Esophagus squamous epithelium (tissue), 5 donors: Measurements from ENCODE around the gene PARD3B. TPM values are rescaled to one million over a fixed set of nuclear protein-coding genes. Genes with fewer than 3 reads are reported as not detected.

Source experiments
- DNase-seq: peaks from one replicate; lab custom pipeline; 2025; lab: John Stamatoyannopoulos, UW
- H3K27ac ChIP-seq, 4 donors: fragments of 200-600 bp; sonication (generic); one replicate each; pipeline ENCODE4 v1.5.1; 2016 to 2019; ENCODE audit warnings: mild to moderate bottlenecking in 1 of 4
- H3K27me3 ChIP-seq, 4 donors: fragments of 200-600 bp; sonication (generic); 1 replicate in 3 of 4; 2 replicates in 1 of 4; pipeline versions ENCODE4 v1.5.1 to v1.6.0; 2017 to 2021; ENCODE audit warnings: antibody characterized with exemption in 1 of 4
- H3K36me3 ChIP-seq, 3 donors: fragments of 200-600 bp; sonication (generic); one replicate each; pipeline ENCODE4 v1.5.1; 2016 to 2019
- H3K4me1 ChIP-seq, 3 donors: fragments of 200-600 bp; sonication (generic); one replicate each; pipeline ENCODE4 v1.5.1; 2017 to 2019
- H3K4me3 ChIP-seq, 4 donors: fragments of 200-600 bp; sonication (generic); 1 replicate in 3 of 4; 2 replicates in 1 of 4; pipeline ENCODE4 v1.5.1; 2016 to 2019; ENCODE audit warnings: mild to moderate bottlenecking in 2 of 4, moderate library complexity in 1 of 4
- H3K9me3 ChIP-seq, 3 donors: fragments of 200-600 bp; sonication (generic); one replicate each; pipeline ENCODE4 v1.5.1; 2016 to 2019
- CTCF ChIP-seq, 6 experiments: fragments of 450-650 bp in 4 of 6; fragments of 200-600 bp in 2 of 6; sonication (generic) in 2 of 6; IDR thresholded peaks; one replicate each; pipeline ENCODE4 v1.5.1; 2016 to 2019; ENCODE audit warnings: antibody characterized with exemption in 6 of 6, mild to moderate bottlenecking in 4 of 6, moderate library complexity in 4 of 6
- POLR2A ChIP-seq, 4 donors: fragments of 450-650 bp; IDR thresholded peaks; one replicate each; pipeline ENCODE4 v1.6.1; 2017; ENCODE audit warnings: antibody characterized with exemption in 4 of 4, mild to moderate bottlenecking in 4 of 4, moderate library complexity in 3 of 4
- WGBS, 2 donors: methylation state at CpG; one replicate each; pipeline ENCODE4 v1.1.5; 2018; 5-methylcytosine and 5-hydroxymethylcytosine counted together
- intact Hi-C: fragments of 100-400 bp; cut with DNase I; formaldehyde crosslinking; loops from one replicate; pipeline ENCODE4 v1.15.0; 2022
- total RNA-seq, 4 donors: library from RNA; depleted of rRNA; stranded (reverse); fragments of >200 nt; gene quantifications; one replicate each; pipeline ENCODE4 v1.1.0, GENCODE V29; 2016
- donor health status: DM: yes; HTN: yes; CAD: no.

The PARD3B gene
- total RNA-seq, 4 donors from 2014 or later = 2.4 to 15.8 (median 4.3) TPM

- DNase-seq = no peak
- intact Hi-C loops = no loop called here
- TF ChIP-seq CTCF (IDR thresholded peaks at IDR 0.05) (no peak), POLR2A (IDR thresholded peaks at IDR 0.05) (no peak)
- H3K36me3 ChIP-seq = no peaks in the 10 kb centered on the region
- H3K27me3 ChIP-seq = no peaks in the 10 kb centered on the region
- no peaks in the 10 kb centered on the region for H3K9me3 ChIP-seq
- H3K4me3 ChIP-seq = no peak overlapping the region
- WGBS, 2 donors = 77 to 82% methylated on average over 2 of the region's 2 CpGs
- no peak overlapping the region for H3K27ac ChIP-seq
- no peaks in the 10 kb centered on the region for H3K4me1 ChIP-seq
Observed at GRCh38 chr2:204720874-204721273, 175.6 kb downstream of the PARD3B start.

GRCh38 chr2:204722207-204722606 lies 176.9 kb downstream of the PARD3B start:
- no peaks in the 10 kb centered on the region for H3K9me3 ChIP-seq
- no peaks in the 10 kb centered on the region for H3K4me1 ChIP-seq
- no peak overlapping the region for H3K4me3 ChIP-seq
- DNase-seq = no peak
- intact Hi-C loops = no loop called here
- H3K27me3 ChIP-seq = no peaks in the 10 kb centered on the region
- no peak overlapping the region for H3K27ac ChIP-seq
- H3K36me3 ChIP-seq = no peaks in the 10 kb centered on the region
- no peak for TF ChIP-seq CTCF (IDR thresholded peaks at IDR 0.05)
- TF ChIP-seq POLR2A (IDR thresholded peaks at IDR 0.05) = no peak
- WGBS, 2 donors = 84 to 88% methylated on average over 3 of the region's 3 CpGs

GRCh38 chr2:204722691-204723090 lies 177.4 kb downstream of the PARD3B start:
- intact Hi-C loops = no loop called here
- TF ChIP-seq CTCF (IDR thresholded peaks at IDR 0.05) = no peak

GRCh38 chr2:204725693-204726360 lies 180.6 kb downstream of the PARD3B start:
- H3K4me1 ChIP-seq = no peaks in the 10 kb centered on the region
- TF ChIP-seq CTCF (IDR thresholded peaks at IDR 0.05) = no peak
- no peak for TF ChIP-seq POLR2A (IDR thresholded peaks at IDR 0.05)
- H3K36me3 ChIP-seq = no peaks in the 10 kb centered on the region
- no peak overlapping the region for H3K4me3 ChIP-seq
- intact Hi-C loops = no loop called here
- 84 to 93% methylated on average over 3 of the region's 3 CpGs for WGBS, 2 donors
- H3K9me3 ChIP-seq = no peaks in the 10 kb centered on the region
- no peaks in the 10 kb centered on the region for H3K27me3 ChIP-seq
- no peak for DNase-seq
- no peak overlapping the region for H3K27ac ChIP-seq

More at GRCh38 chr2:204722691-204723090, 177.4 kb downstream of the PARD3B start:
- no peaks in the 10 kb centered on the region for H3K36me3 ChIP-seq
- H3K27me3 ChIP-seq = no peaks in the 10 kb centered on the region
- no peak for DNase-seq
- no peak overlapping the region for H3K4me3 ChIP-seq
- no peaks in the 10 kb centered on the region for H3K4me1 ChIP-seq
- 82 to 88% methylated on average over 2 of the region's 2 CpGs for WGBS, 2 donors
- no peak overlapping the region for H3K27ac ChIP-seq
- H3K9me3 ChIP-seq = no peaks in the 10 kb centered on the region

GRCh38 chr2:204726831-204727230 lies 181.6 kb downstream of the PARD3B start:
- H3K4me3 ChIP-seq = no peak overlapping the region
- WGBS, 2 donors = 73 to 81% methylated on average over 3 of the region's 3 CpGs
- intact Hi-C loops = no loop called here

More at GRCh38 chr2:204726831-204727230, 181.6 kb downstream of the PARD3B start:
- H3K36me3 ChIP-seq = no peaks in the 10 kb centered on the region
- H3K4me1 ChIP-seq = no peaks in the 10 kb centered on the region
- H3K27ac ChIP-seq = no peak overlapping the region
- H3K27me3 ChIP-seq = no peaks in the 10 kb centered on the region
- TF ChIP-seq POLR2A (IDR thresholded peaks at IDR 0.05) (no peak), CTCF (IDR thresholded peaks at IDR 0.05) (no peak)
- H3K9me3 ChIP-seq = no peaks in the 10 kb centered on the region
- DNase-seq = no peak
